Measurements from ENCODE around the gene DPY19L3.

DPY19L3 gene

GRCh38 chr19:32459204-32459865, 53.8 kb downstream of the DPY19L3 start:
- H3K36me3 ChIP-seq: peaks cover 22 to 61% (median 44%) of the 10 kb centered on the region in 3 donors
- H3K9me3 ChIP-seq: no peaks in the 10 kb centered on the region
- TF ChIP-seq CTCF (IDR thresholded peaks at IDR 0.05): no peak
- no peak overlapping the region for H3K4me3 ChIP-seq
- no peak for DNase-seq
- H3K27me3 ChIP-seq: no peaks in the 10 kb centered on the region
- intact Hi-C loops (cut with DNase I; ENCODE audit: low total_unique reads): no loop called here
- no peaks in the 10 kb centered on the region for H3K4me1 ChIP-seq
- no peak overlapping the region for H3K27ac ChIP-seq

DNA sequence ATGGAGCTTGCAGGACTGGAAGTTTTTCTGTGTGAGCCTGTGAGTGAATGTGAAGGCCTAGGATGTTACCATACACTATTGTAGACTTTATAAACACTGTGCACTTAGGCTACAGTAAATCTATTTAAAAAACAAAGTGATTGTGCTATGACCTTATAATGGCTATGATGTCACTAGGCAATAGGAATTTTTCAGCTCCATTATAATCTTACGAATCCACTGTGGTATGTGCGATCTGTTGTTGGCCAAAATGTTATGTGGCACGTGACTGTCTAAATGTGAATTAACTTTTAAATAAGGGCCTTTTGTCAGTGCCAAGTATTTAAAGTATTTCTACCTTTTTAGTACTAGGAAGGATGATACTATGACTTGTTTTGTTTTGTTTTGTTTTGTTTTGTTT, 54.9 kb downstream of the DPY19L3 start:
- Histone ChIP-seq H3K36me3 (peaks cover 20 to 55% (median 44%) of the 10 kb centered on the region in 3 donors), H3K27ac (no peak overlapping the region), H3K9me3 (no peaks in the 10 kb centered on the region), H3K4me1 (no peaks in the 10 kb centered on the region), H3K4me3 (no peak overlapping the region), H3K27me3 (no peaks in the 10 kb centered on the region)
- no peak for TF ChIP-seq CTCF (IDR thresholded peaks at IDR 0.05)
- intact Hi-C loops (cut with DNase I; ENCODE audit: low total_unique reads): no loop called here
- no peak for DNase-seq

- no peak overlapping the region for H3K27ac ChIP-seq
- no peak overlapping the region for H3K4me3 ChIP-seq
- no peak for TF ChIP-seq CTCF (IDR thresholded peaks at IDR 0.05)
- H3K4me1 ChIP-seq: no peaks in the 10 kb centered on the region
- intact Hi-C loops (cut with DNase I; ENCODE audit: low total_unique reads): no loop called here
- DNase-seq: no peak
- no peaks in the 10 kb centered on the region for H3K9me3 ChIP-seq
- no peaks in the 10 kb centered on the region for H3K27me3 ChIP-seq
- peaks cover 2 to 37% (median 24%) of the 10 kb centered on the region in 3 donors for H3K36me3 ChIP-seq
Observed at GRCh38 chr19:32464279-32464678, 58.7 kb downstream of the DPY19L3 start.

DNA sequence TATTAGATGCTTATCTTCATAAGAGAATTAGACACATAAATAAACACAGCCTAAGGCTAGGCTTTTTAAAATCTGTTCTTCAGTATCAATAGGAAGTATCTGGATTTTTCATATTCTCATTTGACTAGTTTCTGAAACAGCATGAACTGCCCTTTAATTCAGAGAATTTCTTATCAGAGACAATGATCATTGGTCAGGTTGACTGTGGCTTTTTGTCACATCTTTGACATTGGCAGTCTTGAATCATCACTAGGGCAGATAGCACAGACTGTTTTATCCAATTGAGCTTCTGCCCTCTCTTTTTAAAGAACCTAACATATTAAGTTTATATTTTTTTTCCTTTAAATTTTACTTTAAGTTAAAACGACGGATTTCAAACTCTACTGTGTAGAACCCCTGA, 59.6 kb downstream of the DPY19L3 start:
- intact Hi-C loops (cut with DNase I; ENCODE audit: low total_unique reads): no loop called here
- no peaks in the 10 kb centered on the region for H3K27me3 ChIP-seq
- H3K27ac ChIP-seq: no peak overlapping the region
- no peaks in the 10 kb centered on the region for H3K4me1 ChIP-seq
- no peak for TF ChIP-seq CTCF (IDR thresholded peaks at IDR 0.05)
- H3K36me3 ChIP-seq: peaks cover 11 to 35% (median 16%) of the 10 kb centered on the region in 3 donors
- H3K4me3 ChIP-seq: no peak overlapping the region
- no peaks in the 10 kb centered on the region for H3K9me3 ChIP-seq
- DNase-seq: no peak

DNA sequence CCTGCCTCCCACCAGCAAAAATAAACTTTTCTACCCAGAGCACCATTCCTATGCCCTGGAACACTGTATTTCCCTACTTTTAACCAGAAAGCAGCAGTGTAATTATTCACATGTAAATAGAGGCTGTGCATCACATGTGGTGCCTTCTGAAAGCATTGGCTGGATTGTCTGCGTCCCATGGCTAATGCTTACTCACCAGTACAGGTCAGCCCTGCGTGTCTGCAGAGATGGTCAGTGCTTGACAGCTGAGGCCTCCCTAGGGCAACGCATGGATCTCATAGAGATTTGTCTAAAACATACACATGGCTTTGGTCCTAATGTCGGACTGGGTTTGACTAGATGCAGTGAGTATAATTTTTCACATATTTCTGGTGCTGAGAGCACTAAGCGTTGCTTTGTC, 64.2 kb downstream of the DPY19L3 start:
- H3K36me3 ChIP-seq: peaks cover 16 to 35% (median 22%) of the 10 kb centered on the region in 3 donors

More for the DNA sequence above, 64.2 kb downstream of the DPY19L3 start:
- H3K27ac ChIP-seq: no peak overlapping the region
- H3K4me3 ChIP-seq: no peak overlapping the region
- TF ChIP-seq CTCF (IDR thresholded peaks at IDR 0.05): no peak
- intact Hi-C loops (cut with DNase I; ENCODE audit: low total_unique reads): no loop called here
- no peaks in the 10 kb centered on the region for H3K4me1 ChIP-seq
- H3K27me3 ChIP-seq: no peaks in the 10 kb centered on the region
- no peaks in the 10 kb centered on the region for H3K9me3 ChIP-seq
- no peak for DNase-seq

Data from tibial artery (tissue), 4 donors.